AG04449 (cell line): ENCODE data around the gene TNS1.

Experiments
- CTCF ChIA-PET: fragments of 350-600 bp; formaldehyde crosslinking; extraction: SDS; loops from one replicate; lab custom pipeline; 2021; ENCODE audit warnings: antibody characterized with exemption; lab: Yijun Ruan, JAX
- POLR2A ChIA-PET: fragments of 400-600, 350-600 bp; formaldehyde crosslinking; extraction: SDS; loops from one replicate; lab custom pipeline; 2020; ENCODE audit warnings: antibody characterized with exemption, inconsistent platforms; lab: Yijun Ruan, JAX
- DNase-seq: peaks from one replicate; pipeline ENCODE4 v3.0.0-alpha.2; 2010; ENCODE audit warnings: low read depth, low spot score
- H3K4me3 ChIP-seq: 2 replicates; pipeline ENCODE4 v1.5.1; 2011; ENCODE audit warnings: low read depth, mild to moderate bottlenecking, control low read depth, low read length
- TF ChIP-seq, protein P1 (sequence below): IDR thresholded peaks from one replicate; pipeline ENCODE4 v1.5.1; 2011; ENCODE audit warnings: mild to moderate bottlenecking, moderate library complexity, low read length, control low read depth, inconsistent platforms; ENCODE audit not compliant: insufficient read depth; ENCODE audit errors: missing control alignments

Gene TNS1

DNA sequence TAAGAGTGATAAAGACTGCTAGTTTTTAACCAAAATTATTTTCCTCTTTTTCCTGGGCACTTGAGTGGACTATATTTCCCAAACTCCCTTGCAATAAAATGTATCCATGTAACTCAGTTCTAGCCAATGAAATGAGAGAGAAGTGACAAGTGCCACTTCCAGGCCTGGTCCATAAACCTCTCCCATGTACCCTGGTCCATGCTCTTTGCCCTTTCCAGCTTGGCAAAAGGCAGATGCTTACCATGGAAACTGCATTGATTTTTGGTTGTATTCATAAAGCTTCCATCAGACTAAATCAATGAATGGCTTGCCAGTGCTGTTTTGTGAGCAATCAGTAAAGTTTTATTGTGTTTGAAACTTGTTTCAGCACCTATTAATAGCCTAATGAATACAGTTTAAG lies 229.3 kb downstream of the TNS1 start:
- ChIA-PET POLR2A (no interaction called here), CTCF (interaction anchor here (0.9 to 9.5 kb wide), 4 partner anchors 10 to 114 kb away, joined by 3 to 154 read pairs (median 6); no protein-coding TSS in a partner anchor)
- TF ChIP-seq, protein P1, sequence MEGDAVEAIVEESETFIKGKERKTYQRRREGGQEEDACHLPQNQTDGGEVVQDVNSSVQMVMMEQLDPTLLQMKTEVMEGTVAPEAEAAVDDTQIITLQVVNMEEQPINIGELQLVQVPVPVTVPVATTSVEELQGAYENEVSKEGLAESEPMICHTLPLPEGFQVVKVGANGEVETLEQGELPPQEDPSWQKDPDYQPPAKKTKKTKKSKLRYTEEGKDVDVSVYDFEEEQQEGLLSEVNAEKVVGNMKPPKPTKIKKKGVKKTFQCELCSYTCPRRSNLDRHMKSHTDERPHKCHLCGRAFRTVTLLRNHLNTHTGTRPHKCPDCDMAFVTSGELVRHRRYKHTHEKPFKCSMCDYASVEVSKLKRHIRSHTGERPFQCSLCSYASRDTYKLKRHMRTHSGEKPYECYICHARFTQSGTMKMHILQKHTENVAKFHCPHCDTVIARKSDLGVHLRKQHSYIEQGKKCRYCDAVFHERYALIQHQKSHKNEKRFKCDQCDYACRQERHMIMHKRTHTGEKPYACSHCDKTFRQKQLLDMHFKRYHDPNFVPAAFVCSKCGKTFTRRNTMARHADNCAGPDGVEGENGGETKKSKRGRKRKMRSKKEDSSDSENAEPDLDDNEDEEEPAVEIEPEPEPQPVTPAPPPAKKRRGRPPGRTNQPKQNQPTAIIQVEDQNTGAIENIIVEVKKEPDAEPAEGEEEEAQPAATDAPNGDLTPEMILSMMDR, result no peak

GRCh38 chr2:217766356-217766755 lies 236.4 kb downstream of the TNS1 start:
- POLR2A ChIA-PET, result no interaction called here
- TF ChIP-seq, protein P1, result no peak
- DNase-seq, result no peak
- CTCF ChIA-PET, result no interaction called here
- H3K4me3 ChIP-seq, result no peak overlapping the region

More for the DNA sequence above, 229.3 kb downstream of the TNS1 start:
- no peak overlapping the region for H3K4me3 ChIP-seq
- DNase-seq, result no peak

DNA sequence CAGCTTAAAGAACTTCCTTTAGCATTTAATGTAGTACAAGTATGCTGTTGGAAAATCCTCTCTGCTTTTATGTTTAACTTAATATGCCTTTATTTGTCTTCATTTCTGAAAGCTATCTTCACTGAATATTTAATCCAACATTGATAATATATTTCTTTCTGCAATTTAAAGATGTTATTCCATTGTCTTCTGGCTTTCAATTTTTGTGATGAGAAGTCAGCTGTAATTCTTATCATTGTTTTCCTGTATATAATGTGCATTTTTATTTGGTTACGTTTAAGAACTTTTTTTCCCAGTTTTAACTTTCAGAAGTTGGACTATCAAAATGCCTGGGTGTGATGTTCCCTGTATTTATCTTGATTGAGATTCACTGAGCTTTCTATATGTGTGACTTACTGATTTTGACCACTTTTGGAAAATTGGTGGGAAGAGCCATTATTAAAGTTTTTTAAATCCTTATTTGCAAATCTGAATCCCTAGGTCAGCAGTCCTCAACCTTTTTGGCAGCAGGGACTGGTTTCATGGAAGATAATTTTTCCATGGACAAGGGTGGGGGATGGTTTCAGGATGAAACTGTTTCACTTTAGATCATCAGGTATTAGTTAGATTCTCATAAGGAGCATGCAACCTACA lies 241.0 kb downstream of the TNS1 start:
- DNase-seq, result no peak
- CTCF ChIA-PET, result interaction anchor here (0.6 to 1.5 kb wide), 5 partner anchors 11 to 1079 kb away, joined by 3 to 4 read pairs (median 3); no protein-coding TSS in a partner anchor

GRCh38 chr2:217759991-217760390 lies 242.8 kb downstream of the TNS1 start:
- CTCF ChIA-PET, result interaction anchor here (1.1 to 1.5 kb wide), 2 partner anchors 17 to 109 kb away, joined by 3 read pairs; no protein-coding TSS in a partner anchor
- POLR2A ChIA-PET, result no interaction called here

More for the DNA sequence above, 241.0 kb downstream of the TNS1 start:
- H3K4me3 ChIP-seq, result no peak overlapping the region
- TF ChIP-seq, protein P1, result no peak
- POLR2A ChIA-PET, result no interaction called here

GRCh38 chr2:217757108-217757463 lies 245.7 kb downstream of the TNS1 start:
- no peak overlapping the region for H3K4me3 ChIP-seq
- DNase-seq, result no peak
- ChIA-PET POLR2A (no interaction called here), CTCF (interaction anchor here (0.6 to 3.2 kb wide), 17 partner anchors 9 to 1075 kb away, joined by 3 to 16 read pairs (median 4); no protein-coding TSS in a partner anchor)
- TF ChIP-seq, protein P1, result no peak

More at GRCh38 chr2:217759991-217760390, 242.8 kb downstream of the TNS1 start:
- TF ChIP-seq, protein P1, result no peak
- no peak for DNase-seq
- H3K4me3 ChIP-seq, result no peak overlapping the region

- POLR2A ChIA-PET, result no interaction called here
- no peak for DNase-seq
- CTCF ChIA-PET, result interaction anchor here (0.6 to 3.2 kb wide), 27 partner anchors 8 to 1088 kb away, joined by 3 to 16 read pairs (median 4); no protein-coding TSS in a partner anchor
These were observed 246.3 kb downstream of the TNS1 start for GRCh38 chr2:217756375-217757107.

More at GRCh38 chr2:217756375-217757107, 246.3 kb downstream of the TNS1 start:
- TF ChIP-seq, protein P1, result peak; percentile 93
- H3K4me3 ChIP-seq, result peak overlapping the region; percentile 23
